OCI-LY7 (cell line): ENCODE data around the gene USH1C. TPM values are rescaled to one million over a fixed set of nuclear protein-coding genes. Genes with fewer than 3 reads are reported as not detected.

Source experiments
- BruUV-seq: library from RNA; stranded (reverse); fragments of 400-500 nt; replicated peaks from 2 replicates; lab custom pipeline; 2021; lab: Mats Ljungman, UMichigan
- CTCF ChIA-PET: fragments of 300-600 bp; sonication (Branson Sonifier 250); formaldehyde crosslinking; loops from one replicate; lab custom pipeline; 2022; ENCODE audit warnings: antibody characterized with exemption; ENCODE audit not compliant: unreplicated experiment; lab: Charles Lee
- POLR2A ChIA-PET: fragments of 300-600 bp; sonication (Branson Sonifier 250); formaldehyde crosslinking; loops from one replicate; lab custom pipeline; 2022; ENCODE audit warnings: antibody characterized with exemption; lab: Charles Lee
- DNase-seq: peaks from one replicate; pipeline ENCODE4 v3.0.0-alpha.2; 2015; ENCODE audit warnings: low spot score
- H2AFZ ChIP-seq: fragments of 200-600 bp; sonication (generic), shearing (Covaris generic); 2 replicates; pipeline ENCODE4 v1.6.1; 2014; ENCODE audit warnings: mild to moderate bottlenecking, antibody characterized with exemption, low read length, moderate library complexity
- H3K27ac ChIP-seq: fragments of 200-600 bp; sonication (generic); 2 replicates; pipeline ENCODE4 v1.5.1; 2014; ENCODE audit warnings: mixed run types, low read depth, mild to moderate bottlenecking, moderate library complexity, low read length, inconsistent platforms; ENCODE audit not compliant: poor library complexity, severe bottlenecking
- H3K36me3 ChIP-seq: fragments of 200-600 bp; sonication (generic); 2 replicates; pipeline ENCODE4 v1.6.1; 2014; ENCODE audit warnings: mild to moderate bottlenecking, antibody characterized with exemption, low read length, moderate library complexity, mixed read lengths; ENCODE audit not compliant: insufficient read depth
- H3K4me1 ChIP-seq: fragments of 200-600 bp; sonication (generic); 2 replicates; pipeline ENCODE4 v1.5.1; 2014; ENCODE audit warnings: mild to moderate bottlenecking, low read length; ENCODE audit not compliant: insufficient read depth, poor library complexity, severe bottlenecking
- H3K4me2 ChIP-seq: fragments of 200-600 bp; sonication (generic); 2 replicates; pipeline ENCODE4 v1.6.1; 2014; ENCODE audit warnings: mild to moderate bottlenecking, low read length
- H3K4me3 ChIP-seq: fragments of 200-600 bp; sonication (generic); 2 replicates; pipeline ENCODE4 v1.5.1; 2014; ENCODE audit warnings: mild to moderate bottlenecking, low read depth, low read length; ENCODE audit not compliant: poor library complexity, severe bottlenecking
- H3K79me2 ChIP-seq: fragments of 200-600 bp; sonication (generic); 2 replicates; pipeline ENCODE4 v1.6.1; 2016; ENCODE audit warnings: low read depth, mild to moderate bottlenecking, low read length, moderate library complexity, mixed read lengths; ENCODE audit not compliant: insufficient read depth
- H3K9me2 ChIP-seq: fragments of 200-600 bp; sonication (generic); 2 replicates; pipeline ENCODE4 v1.6.1; 2016; ENCODE audit warnings: mild to moderate bottlenecking, low read length, mixed read lengths; ENCODE audit not compliant: insufficient read depth
- H3K9me3 ChIP-seq: fragments of 200-600 bp; sonication (generic); 2 replicates; pipeline ENCODE4 v1.6.1; 2014; ENCODE audit warnings: mild to moderate bottlenecking, mixed run types, low read length, mixed read lengths
- H4K20me1 ChIP-seq: fragments of 200-600 bp; sonication (generic); 2 replicates; pipeline ENCODE4 v1.6.1; 2014; ENCODE audit warnings: mild to moderate bottlenecking, antibody characterized with exemption, low read length, moderate library complexity, mixed read lengths; ENCODE audit not compliant: insufficient read depth
- CTCF ChIP-seq: fragments of 200-600 bp; sonication (generic); conservative IDR thresholded peaks from 2 replicates; pipeline ENCODE4 v1.5.1; 2014; ENCODE audit warnings: mild to moderate bottlenecking, antibody characterized with exemption, low read length, moderate library complexity, mixed read lengths
- EZH2phosphoT487 ChIP-seq: fragments of 200-600 bp; sonication (generic); IDR thresholded peaks from 2 replicates; pipeline ENCODE4 v1.6.1; 2018; ENCODE audit warnings: low read depth, borderline replicate concordance, mild to moderate bottlenecking, mixed run types, antibody characterized with exemption, low read length, moderate library complexity, mixed read lengths
- intact Hi-C: fragments of 100-400 bp; cut with micrococcal nuclease; formaldehyde crosslinking; loops from one replicate; pipeline ENCODE4 v1.10.0; 2022; ENCODE audit not compliant: unreplicated experiment
- total RNA-seq, 2 experiments: library from RNA; depleted of rRNA in 1 of 2; stranded (reverse); fragments of >200 nt in 1 of 2; shearing (Covaris generic) in 1 of 2; gene quantifications; 2 replicates each; pipeline ENCODE4 v1.2.3, GENCODE V29; 2014 to 2022

Gene USH1C
- total RNA-seq, 2 experiments from 2014 or later: not detected

GRCh38 chr11:17538054-17538453, 6.2 kb downstream of the USH1C start:
- Histone ChIP-seq H3K79me2 (no peaks in the 10 kb centered on the region), H2AFZ (no peak overlapping the region), H4K20me1 (no peaks in the 10 kb centered on the region), H3K4me2 (no peak overlapping the region), H3K4me1 (no peaks in the 10 kb centered on the region), H3K36me3 (no peaks in the 10 kb centered on the region), H3K9me2 (no peaks in the 10 kb centered on the region), H3K27ac (no peak overlapping the region), H3K4me3 (no peak overlapping the region), H3K9me3 (no peaks in the 10 kb centered on the region)
- no TSS peak for BruUV-seq
- no peak for DNase-seq
- intact Hi-C loops: no loop called here
- CTCF ChIA-PET: no interaction called here
- TF ChIP-seq CTCF (no peak), EZH2phosphoT487 (no peak)
- POLR2A ChIA-PET: no interaction called here

- Histone ChIP-seq H3K9me3 (no peaks in the 10 kb centered on the region), H3K4me3 (no peak overlapping the region), H3K79me2 (no peaks in the 10 kb centered on the region), H3K4me1 (no peaks in the 10 kb centered on the region), H3K4me2 (no peak overlapping the region), H2AFZ (no peak overlapping the region), H3K27ac (no peak overlapping the region), H4K20me1 (no peaks in the 10 kb centered on the region), H3K36me3 (no peaks in the 10 kb centered on the region), H3K9me2 (no peaks in the 10 kb centered on the region)
- no peak for TF ChIP-seq CTCF
- no peak for TF ChIP-seq EZH2phosphoT487
- ChIA-PET CTCF (no interaction called here), POLR2A (no interaction called here)
- no peak for DNase-seq
- intact Hi-C loops: no loop called here
- no TSS peak for BruUV-seq
Measured at GRCh38 chr11:17537261-17537660, 7.0 kb downstream of the USH1C start.

GRCh38 chr11:17535488-17535887, 8.7 kb downstream of the USH1C start:
- H3K79me2 ChIP-seq: no peaks in the 10 kb centered on the region
- H3K9me2 ChIP-seq: no peaks in the 10 kb centered on the region
- H3K4me3 ChIP-seq: no peak overlapping the region
- no peak overlapping the region for H3K27ac ChIP-seq
- no peaks in the 10 kb centered on the region for H4K20me1 ChIP-seq
- H3K9me3 ChIP-seq: no peaks in the 10 kb centered on the region
- ChIA-PET POLR2A (no interaction called here), CTCF (no interaction called here)
- intact Hi-C loops: no loop called here
- H2AFZ ChIP-seq: no peak overlapping the region
- no TSS peak for BruUV-seq
- H3K36me3 ChIP-seq: no peaks in the 10 kb centered on the region
- DNase-seq: no peak
- no peak overlapping the region for H3K4me2 ChIP-seq
- no peaks in the 10 kb centered on the region for H3K4me1 ChIP-seq
- TF ChIP-seq EZH2phosphoT487 (no peak), CTCF (no peak)
